ENCODE measurements around the gene YPEL3. TPM values are rescaled to one million over a fixed set of nuclear protein-coding genes. Genes with fewer than 3 reads are reported as not detected.

Gene YPEL3
- total RNA-seq, 3 donors from 2014 or later: 106 to 143 (median 114) TPM

DNA sequence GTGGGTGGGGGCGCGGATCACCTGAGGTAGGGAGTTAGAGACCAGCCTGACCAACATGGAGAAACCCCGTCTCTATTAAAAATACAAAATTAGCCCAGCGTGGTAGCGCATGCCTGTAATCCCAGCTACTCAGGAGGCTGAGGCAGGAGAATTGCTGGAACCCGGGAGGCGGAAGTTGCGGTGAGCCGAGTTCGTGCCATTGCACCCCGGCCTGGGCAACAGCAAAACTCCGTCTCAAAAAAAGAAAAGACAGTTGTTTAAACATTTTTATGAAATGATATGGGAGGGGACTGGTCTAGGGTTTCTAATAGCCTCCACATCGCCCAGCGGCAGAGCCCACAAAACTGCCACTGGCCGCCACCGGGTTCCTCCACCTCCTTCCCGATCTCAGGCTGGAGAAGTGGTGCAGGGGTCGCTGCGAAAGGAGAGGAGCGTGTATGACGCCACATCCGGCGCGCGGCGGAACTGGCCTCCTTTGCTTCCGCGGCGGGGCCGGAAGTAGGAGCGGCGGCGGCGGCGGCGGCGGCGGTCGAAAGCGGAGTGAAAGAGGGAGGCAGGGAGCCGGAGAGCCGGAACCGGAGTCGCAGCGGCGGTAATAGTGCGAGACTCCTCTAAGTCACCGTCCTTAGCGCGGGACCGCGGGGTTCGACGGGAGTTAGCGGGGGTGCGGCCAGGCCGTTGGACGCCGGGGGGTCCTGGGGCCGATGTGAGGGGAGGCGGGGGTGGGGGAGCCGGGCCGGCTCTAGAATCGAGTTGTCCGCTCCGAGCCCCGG is 20.3 kb downstream of the YPEL3 start, which contains the start of gene PPP4C:
Gene PPP4C, plus strand, starts transcription at position 492 of the 773 bp plus-strand sequence. CDS start 384 bp downstream, outside the sequence.
- DNase-seq (ENCODE audit: low spot score in 2 of 2): peak; percentile 80 to 89

DNA sequence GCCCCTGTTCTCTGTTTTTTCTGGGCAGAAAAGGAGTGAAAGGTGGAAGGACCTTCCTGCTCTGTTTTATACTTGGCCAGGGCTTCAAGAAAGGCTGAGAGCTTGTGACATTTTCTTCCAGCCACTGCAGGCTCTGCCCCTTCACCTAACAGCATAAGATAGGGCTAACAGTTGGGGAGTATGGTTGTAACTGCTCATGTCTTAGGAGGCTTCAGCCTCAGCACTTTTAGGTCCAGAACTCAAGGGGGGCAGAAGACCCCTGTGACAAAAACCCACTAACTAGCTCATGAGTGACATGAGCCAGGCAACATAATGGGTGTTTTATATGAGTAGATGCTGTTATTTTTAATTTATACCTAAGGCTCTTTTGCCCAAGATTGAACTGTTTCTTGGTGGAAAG is 25.5 kb downstream of the YPEL3 start:
- no peaks in the 10 kb centered on the region for H3K27me3 ChIP-seq
- intact Hi-C loops (cut with DNase I; ENCODE audit: low total_unique reads): no loop called here
- no peaks in the 10 kb centered on the region for H3K9me3 ChIP-seq
- peak overlapping the region; percentile 54 to 77 for H3K27ac ChIP-seq
- H3K36me3 ChIP-seq: peaks cover 13% of the 10 kb centered on the region
- peaks cover 3 to 9% of the 10 kb centered on the region in 2 donors for H3K4me1 ChIP-seq
- peak overlapping the region in 1 of 3 donors; percentile 23 for H3K4me3 ChIP-seq
- no peak for DNase-seq (ENCODE audit: low spot score in 2 of 2)
- no peak for TF ChIP-seq POLR2AphosphoS5 (IDR thresholded peaks at IDR 0.05)
- no peak for TF ChIP-seq POLR2A (IDR thresholded peaks at IDR 0.05)
- TF ChIP-seq, protein P1, sequence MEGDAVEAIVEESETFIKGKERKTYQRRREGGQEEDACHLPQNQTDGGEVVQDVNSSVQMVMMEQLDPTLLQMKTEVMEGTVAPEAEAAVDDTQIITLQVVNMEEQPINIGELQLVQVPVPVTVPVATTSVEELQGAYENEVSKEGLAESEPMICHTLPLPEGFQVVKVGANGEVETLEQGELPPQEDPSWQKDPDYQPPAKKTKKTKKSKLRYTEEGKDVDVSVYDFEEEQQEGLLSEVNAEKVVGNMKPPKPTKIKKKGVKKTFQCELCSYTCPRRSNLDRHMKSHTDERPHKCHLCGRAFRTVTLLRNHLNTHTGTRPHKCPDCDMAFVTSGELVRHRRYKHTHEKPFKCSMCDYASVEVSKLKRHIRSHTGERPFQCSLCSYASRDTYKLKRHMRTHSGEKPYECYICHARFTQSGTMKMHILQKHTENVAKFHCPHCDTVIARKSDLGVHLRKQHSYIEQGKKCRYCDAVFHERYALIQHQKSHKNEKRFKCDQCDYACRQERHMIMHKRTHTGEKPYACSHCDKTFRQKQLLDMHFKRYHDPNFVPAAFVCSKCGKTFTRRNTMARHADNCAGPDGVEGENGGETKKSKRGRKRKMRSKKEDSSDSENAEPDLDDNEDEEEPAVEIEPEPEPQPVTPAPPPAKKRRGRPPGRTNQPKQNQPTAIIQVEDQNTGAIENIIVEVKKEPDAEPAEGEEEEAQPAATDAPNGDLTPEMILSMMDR (IDR thresholded peaks at IDR 0.05): no peak

More for the DNA sequence above, 20.3 kb downstream of the YPEL3 start, which contains the start of gene PPP4C:
- intact Hi-C loops (cut with DNase I; ENCODE audit: low total_unique reads): no loop called here
- Histone ChIP-seq H3K9me3 (no peaks in the 10 kb centered on the region), H3K36me3 (peaks cover under 1% of the 10 kb centered on the region), H3K4me1 (peaks cover 0 to 17% of the 10 kb centered on the region in 2 donors), H3K27ac (peak within 1 kb of the TSS; percentile 94 to 95), H3K4me3 (peak within 1 kb of the TSS; percentile 76 to 96 (median 87)), H3K27me3 (no peaks in the 10 kb centered on the region)
- TF ChIP-seq POLR2A (IDR thresholded peaks at IDR 0.05) (peak; percentile 82), POLR2AphosphoS5 (IDR thresholded peaks at IDR 0.05) (peak; percentile 69 to 91 (median 87))
- TF ChIP-seq, protein P1 (IDR thresholded peaks at IDR 0.05): no peak

DNA sequence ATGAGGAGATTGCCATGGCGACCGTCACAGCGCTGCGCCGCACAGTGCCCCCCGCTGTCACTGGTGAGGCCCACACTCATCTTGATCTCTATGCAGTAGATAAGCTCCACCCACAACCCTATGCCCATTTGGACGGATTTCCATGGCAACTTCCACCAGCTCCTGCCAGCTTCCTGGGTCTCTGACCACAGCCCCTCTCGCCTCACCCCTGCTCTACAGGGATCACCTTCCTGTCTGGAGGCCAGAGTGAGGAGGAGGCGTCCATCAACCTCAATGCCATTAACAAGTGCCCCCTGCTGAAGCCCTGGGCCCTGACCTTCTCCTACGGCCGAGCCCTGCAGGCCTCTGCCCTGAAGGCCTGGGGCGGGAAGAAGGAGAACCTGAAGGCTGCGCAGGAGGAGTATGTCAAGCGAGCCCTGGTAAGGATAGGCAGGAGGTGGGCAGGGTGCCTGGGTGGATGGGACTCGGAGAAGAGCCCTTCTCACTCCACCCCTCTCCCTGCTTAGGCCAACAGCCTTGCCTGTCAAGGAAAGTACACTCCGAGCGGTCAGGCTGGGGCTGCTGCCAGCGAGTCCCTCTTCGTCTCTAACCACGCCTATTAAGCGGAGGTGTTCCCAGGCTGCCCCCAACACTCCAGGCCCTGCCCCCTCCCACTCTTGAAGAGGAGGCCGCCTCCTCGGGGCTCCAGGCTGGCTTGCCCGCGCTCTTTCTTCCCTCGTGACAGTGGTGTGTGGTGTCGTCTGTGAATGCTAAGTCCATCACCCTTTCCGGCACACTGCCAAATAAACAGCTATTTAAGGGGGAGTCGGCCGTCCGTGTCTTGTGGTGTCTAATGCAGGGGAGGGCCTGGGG is 26.2 kb downstream of the YPEL3 start:
- H3K9me3 ChIP-seq: no peaks in the 10 kb centered on the region
- no peak for DNase-seq (ENCODE audit: low spot score in 2 of 2)
- peaks cover 13% of the 10 kb centered on the region for H3K36me3 ChIP-seq
- no peak for TF ChIP-seq POLR2AphosphoS5 (IDR thresholded peaks at IDR 0.05)
- no peak for TF ChIP-seq POLR2A (IDR thresholded peaks at IDR 0.05)
- TF ChIP-seq, protein P1 (IDR thresholded peaks at IDR 0.05): no peak
- no peaks in the 10 kb centered on the region for H3K27me3 ChIP-seq
- peaks cover 3 to 9% of the 10 kb centered on the region in 2 donors for H3K4me1 ChIP-seq
- intact Hi-C loops (cut with DNase I; ENCODE audit: low total_unique reads): no loop called here
- peak overlapping the region in 1 of 3 donors; percentile 23 for H3K4me3 ChIP-seq
- peak overlapping the region; percentile 54 to 77 for H3K27ac ChIP-seq

DNA sequence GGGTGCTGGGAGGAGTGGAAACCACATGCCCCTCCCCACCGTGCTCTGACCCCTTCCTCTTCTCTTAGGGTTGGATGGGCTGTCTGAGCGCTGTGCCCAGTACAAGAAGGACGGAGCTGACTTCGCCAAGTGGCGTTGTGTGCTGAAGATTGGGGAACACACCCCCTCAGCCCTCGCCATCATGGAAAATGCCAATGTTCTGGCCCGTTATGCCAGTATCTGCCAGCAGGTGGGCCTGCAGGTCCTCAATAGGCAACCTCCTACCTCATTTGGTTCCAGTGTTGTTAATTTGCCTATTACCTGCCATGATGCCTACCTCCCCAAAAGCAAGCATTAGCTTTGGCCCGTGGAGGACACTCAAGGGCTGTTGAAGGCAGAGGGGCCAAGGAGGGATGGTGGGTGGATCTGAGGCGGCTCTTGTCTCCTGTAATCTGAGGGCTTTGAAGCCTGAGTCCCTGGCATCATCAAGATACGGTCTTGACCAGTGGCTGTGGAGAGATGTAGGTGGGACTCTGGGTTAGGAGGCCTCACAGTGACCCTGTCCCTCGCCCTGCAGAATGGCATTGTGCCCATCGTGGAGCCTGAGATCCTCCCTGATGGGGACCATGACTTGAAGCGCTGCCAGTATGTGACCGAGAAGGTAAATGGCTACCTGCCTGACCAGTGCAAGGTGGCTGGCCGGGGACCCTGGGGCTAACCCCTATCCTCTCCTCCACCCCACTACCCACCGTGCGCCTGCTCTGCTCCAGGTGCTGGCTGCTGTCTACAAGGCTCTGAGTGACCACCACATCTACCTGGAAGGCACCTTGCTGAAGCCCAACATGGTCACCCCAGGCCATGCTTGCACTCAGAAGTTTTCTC is 27.0 kb downstream of the YPEL3 start:
- TF ChIP-seq, protein P1 (IDR thresholded peaks at IDR 0.05): peak in 2 of 3 donors; percentile 31 to 54
- no peak for TF ChIP-seq POLR2A (IDR thresholded peaks at IDR 0.05)
- Histone ChIP-seq H3K4me1 (peaks cover 5 to 9% of the 10 kb centered on the region in 2 donors), H3K9me3 (no peaks in the 10 kb centered on the region), H3K36me3 (peaks cover 13% of the 10 kb centered on the region), H3K4me3 (peak overlapping the region in 1 of 3 donors; percentile 12), H3K27me3 (no peaks in the 10 kb centered on the region), H3K27ac (peak overlapping the region; percentile 54 to 77)
- intact Hi-C loops (cut with DNase I; ENCODE audit: low total_unique reads): no loop called here
- no peak for DNase-seq (ENCODE audit: low spot score in 2 of 2)
